ENCODE data around the gene ASCC2.

DNA sequence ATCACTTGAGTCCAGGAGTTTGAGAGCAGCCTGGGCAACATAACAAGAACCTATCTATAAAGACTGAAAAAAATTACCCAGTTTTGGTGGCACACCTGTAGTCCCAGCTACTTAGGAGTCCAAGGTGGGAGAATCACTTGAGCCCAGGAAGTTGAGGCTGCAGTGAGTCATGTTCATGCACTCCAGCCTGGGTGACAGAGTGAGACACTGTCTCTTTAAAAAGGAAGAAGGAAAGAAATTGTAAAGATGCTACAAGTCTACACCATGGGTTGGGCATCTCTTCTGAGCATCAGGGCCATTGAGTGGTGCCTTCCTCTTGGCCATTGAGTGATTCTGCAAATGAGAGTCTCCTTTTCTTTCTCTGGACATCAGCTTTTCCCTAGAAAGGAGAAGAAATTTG is 29.2 kb upstream of the ASCC2 start:
- TF ChIP-seq, protein P1, sequence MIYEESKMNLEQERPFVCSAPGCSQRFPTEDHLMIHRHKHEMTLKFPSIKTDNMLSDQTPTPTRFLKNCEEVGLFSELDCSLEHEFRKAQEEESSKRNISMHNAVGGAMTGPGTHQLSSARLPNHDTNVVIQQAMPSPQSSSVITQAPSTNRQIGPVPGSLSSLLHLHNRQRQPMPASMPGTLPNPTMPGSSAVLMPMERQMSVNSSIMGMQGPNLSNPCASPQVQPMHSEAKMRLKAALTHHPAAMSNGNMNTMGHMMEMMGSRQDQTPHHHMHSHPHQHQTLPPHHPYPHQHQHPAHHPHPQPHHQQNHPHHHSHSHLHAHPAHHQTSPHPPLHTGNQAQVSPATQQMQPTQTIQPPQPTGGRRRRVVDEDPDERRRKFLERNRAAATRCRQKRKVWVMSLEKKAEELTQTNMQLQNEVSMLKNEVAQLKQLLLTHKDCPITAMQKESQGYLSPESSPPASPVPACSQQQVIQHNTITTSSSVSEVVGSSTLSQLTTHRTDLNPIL (CRISPR knock-in tag; IDR thresholded peaks at IDR 0.05; ENCODE audit: low read depth): no peak
- TF ChIP-seq, protein P2, sequence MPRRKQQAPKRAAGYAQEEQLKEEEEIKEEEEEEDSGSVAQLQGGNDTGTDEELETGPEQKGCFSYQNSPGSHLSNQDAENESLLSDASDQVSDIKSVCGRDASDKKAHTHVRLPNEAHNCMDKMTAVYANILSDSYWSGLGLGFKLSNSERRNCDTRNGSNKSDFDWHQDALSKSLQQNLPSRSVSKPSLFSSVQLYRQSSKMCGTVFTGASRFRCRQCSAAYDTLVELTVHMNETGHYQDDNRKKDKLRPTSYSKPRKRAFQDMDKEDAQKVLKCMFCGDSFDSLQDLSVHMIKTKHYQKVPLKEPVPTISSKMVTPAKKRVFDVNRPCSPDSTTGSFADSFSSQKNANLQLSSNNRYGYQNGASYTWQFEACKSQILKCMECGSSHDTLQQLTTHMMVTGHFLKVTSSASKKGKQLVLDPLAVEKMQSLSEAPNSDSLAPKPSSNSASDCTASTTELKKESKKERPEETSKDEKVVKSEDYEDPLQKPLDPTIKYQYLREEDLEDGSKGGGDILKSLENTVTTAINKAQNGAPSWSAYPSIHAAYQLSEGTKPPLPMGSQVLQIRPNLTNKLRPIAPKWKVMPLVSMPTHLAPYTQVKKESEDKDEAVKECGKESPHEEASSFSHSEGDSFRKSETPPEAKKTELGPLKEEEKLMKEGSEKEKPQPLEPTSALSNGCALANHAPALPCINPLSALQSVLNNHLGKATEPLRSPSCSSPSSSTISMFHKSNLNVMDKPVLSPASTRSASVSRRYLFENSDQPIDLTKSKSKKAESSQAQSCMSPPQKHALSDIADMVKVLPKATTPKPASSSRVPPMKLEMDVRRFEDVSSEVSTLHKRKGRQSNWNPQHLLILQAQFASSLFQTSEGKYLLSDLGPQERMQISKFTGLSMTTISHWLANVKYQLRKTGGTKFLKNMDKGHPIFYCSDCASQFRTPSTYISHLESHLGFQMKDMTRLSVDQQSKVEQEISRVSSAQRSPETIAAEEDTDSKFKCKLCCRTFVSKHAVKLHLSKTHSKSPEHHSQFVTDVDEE (CRISPR knock-in tag; IDR thresholded peaks at IDR 0.05): no peak
- TF ChIP-seq, protein P3, sequence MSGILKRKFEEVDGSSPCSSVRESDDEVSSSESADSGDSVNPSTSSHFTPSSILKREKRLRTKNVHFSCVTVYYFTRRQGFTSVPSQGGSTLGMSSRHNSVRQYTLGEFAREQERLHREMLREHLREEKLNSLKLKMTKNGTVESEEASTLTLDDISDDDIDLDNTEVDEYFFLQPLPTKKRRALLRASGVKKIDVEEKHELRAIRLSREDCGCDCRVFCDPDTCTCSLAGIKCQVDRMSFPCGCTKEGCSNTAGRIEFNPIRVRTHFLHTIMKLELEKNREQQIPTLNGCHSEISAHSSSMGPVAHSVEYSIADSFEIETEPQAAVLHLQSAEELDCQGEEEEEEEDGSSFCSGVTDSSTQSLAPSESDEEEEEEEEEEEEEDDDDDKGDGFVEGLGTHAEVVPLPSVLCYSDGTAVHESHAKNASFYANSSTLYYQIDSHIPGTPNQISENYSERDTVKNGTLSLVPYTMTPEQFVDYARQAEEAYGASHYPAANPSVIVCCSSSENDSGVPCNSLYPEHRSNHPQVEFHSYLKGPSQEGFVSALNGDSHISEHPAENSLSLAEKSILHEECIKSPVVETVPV (CRISPR knock-in tag; IDR thresholded peaks at IDR 0.05): no peak
- TF ChIP-seq ZFP30 (CRISPR knock-in tag; IDR thresholded peaks at IDR 0.05) (no peak), OSR1 (CRISPR knock-in tag; IDR thresholded peaks at IDR 0.05) (no peak), ARNTL (CRISPR knock-in tag; IDR thresholded peaks at IDR 0.05; ENCODE audit: borderline replicate concordance, low read depth) (no peak), ESRRG (CRISPR knock-in tag; IDR thresholded peaks at IDR 0.05) (no peak), TCF4 (CRISPR knock-in tag; IDR thresholded peaks at IDR 0.05; ENCODE audit: borderline replicate concordance) (no peak)

Measured in SK-N-SH treated with all-trans-retinoic acid at 6 μM for 48 hours (cell line).